NCI-H526 (cell line): Measurements from ENCODE around the gene CCDC174.
"Not testable (repeated sequence)": the region's sequence is repeated elsewhere in the genome, so short reads cannot be mapped to it uniquely, and the experiment has no call there.

Source experiments
- DNase-seq, 2 experiments: peaks; one replicate each; lab custom pipeline; 2025; lab: John Stamatoyannopoulos, UW

Gene CCDC174

DNA sequence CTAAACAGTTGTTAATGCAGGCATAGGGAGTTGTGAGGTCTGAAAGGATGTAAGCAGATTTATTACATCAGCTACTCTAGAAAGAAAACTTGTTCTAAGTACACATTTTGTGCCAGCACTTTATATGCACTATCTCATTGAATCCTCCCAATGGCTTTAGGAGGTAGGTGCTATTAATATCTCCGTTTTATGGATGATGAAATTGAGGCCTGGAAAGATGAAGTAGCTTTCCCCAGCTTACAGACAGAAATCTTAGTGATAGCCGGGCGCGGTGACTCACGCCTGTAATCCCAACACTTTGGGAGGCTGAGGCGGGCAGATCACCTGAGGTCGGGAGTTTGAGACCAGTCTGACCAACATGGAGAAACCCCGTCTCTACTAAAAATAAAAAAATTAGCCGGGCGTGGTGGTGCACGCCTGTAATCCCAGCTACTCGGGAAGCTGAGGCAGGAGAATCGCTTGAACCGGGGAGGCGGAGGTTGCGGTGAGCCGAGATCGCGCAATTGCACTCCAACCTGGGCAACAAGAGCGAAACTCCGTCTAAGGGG lies 872 bp downstream of the CCDC174 start:
- DNase-seq = not testable (repeated sequence)

DNA sequence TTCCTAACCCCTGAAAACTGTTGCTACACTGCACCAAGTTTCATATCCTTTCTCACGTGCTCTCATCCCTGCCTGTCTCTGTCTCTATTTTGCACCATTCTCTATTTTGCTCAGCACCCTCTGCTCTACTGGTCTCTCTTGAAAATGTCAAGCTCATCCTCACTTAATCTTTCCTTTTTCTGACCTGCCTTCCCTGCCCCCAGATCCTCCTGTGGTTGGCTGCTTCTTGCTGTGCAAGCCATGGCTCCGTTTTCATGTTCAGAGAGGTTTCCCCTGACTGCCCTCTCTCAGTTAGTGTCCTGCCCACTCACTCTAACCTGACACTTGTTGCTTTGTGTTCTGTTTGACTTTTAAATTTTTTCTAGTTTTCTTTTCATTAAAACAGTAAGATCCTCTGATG lies 6.0 kb downstream of the CCDC174 start:
- DNase-seq = no peak

DNA sequence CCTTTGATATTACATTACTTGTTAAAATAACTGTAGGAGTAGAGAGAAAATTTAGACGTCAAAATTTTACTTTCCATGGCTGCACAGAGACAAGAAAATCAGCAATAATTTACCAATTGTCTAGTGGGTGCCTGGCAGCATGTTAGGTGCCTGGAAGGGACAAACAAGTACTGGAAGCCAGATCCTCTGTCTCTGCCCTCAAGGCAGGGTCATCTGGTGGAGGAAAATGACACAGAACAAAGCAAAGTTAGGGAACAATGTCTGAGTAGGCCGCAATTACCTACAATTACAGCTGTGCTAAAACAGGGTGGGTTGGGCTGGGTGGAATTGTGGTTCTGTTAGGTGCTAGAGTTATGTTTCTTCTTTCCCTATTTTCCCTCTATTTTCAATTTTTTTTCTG lies 7.4 kb downstream of the CCDC174 start:
- DNase-seq = no peak

GRCh38 chr3:14660942-14661341 lies 9.4 kb downstream of the CCDC174 start:
- DNase-seq = no peak

DNA sequence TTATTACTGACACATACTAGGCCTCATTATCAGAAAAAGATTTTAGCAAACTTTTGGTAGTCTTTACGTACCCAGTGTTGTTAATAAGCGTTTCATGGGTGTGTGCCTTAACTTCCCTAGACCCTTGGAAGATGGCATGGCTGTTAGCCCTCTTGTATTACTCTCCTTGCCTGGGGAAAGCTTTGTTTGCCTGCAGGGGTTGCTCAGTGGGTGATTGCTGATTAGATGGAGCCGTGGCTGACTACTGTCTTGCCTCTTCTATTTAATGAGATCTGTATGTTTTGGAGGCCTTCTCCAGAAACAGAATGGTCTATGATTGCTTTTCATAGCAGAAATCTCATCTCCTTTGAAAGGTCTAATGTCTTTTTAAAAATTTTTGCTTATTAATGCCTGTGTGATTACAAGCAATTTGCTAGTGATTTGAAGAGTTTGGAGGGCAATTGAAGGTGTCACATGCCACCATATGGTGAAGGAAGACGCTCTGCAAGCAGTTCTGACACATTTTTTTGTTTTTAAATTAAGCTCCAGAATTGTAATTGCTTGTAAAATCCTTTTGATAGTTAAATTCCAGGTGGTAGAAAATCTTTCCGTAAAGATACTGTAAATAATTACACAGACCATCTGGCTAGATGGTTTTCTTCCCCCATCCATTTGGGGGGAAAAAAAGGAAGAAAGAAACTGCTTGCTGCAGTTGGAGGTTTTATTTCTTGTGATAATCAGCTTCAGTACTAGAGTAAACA lies 12.0 kb downstream of the CCDC174 start:
- DNase-seq = no peak

- DNase-seq = no peak
Observed at GRCh38 chr3:14664170-14664569, 12.6 kb downstream of the CCDC174 start.

- DNase-seq = no peak
Observed at GRCh38 chr3:14672588-14672987, 21.0 kb downstream of the CCDC174 start.

DNA sequence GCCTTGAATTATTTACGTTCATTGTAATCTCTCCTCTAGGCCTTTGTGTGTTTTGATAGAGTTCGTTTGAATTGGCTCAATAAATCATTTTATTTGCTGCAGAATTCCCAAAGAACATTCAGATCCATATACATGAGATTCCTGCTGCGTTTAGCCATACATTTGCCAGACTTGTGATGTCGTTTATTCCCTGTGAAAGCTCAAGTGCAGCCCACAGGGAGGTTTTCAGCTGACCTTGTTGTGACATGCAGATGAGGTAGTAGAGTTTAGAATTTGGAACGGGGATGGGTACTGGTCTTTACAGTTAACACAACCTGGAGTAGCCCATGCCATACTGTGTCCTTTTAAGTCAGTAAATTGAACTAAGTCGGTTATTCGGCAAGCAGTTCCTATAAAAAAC lies 23.3 kb downstream of the CCDC174 start, which contains the start of gene C3orf20:
Gene C3orf20, plus strand, starts transcription at position 301 of the 400 bp plus-strand sequence. CDS start 7,573 bp downstream, outside the sequence.
- no peak for DNase-seq

- no peak for DNase-seq
Observed at GRCh38 chr3:14676881-14677280, 25.3 kb downstream of the CCDC174 start.

DNA sequence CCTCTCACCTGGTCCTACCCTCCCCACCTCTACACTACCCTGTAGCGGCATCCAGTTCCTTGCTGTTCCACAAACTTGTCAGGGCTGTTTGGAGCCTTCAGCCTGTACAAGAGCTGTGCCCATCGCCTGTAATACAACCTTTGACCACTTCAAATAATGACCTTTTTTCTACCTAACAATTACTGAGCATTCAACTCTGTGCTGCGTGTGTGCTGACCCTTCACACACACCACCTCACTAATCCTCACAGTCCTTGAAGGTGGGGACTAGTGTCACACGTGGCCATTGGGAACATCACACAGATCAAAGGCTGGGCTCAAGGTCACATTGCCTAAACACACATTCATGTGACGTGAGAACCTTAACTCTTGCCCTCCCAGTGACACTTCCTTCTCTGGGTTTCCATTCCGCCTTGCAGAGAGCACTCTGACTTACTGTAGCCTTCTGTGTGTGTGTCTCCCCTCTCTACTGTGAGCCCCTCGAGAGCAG lies 26.5 kb downstream of the CCDC174 start:
- DNase-seq = peak in 1 of 2 experiments; percentile 34

- no peak for DNase-seq
Observed at GRCh38 chr3:14680115-14680514, 28.6 kb downstream of the CCDC174 start.

DNA sequence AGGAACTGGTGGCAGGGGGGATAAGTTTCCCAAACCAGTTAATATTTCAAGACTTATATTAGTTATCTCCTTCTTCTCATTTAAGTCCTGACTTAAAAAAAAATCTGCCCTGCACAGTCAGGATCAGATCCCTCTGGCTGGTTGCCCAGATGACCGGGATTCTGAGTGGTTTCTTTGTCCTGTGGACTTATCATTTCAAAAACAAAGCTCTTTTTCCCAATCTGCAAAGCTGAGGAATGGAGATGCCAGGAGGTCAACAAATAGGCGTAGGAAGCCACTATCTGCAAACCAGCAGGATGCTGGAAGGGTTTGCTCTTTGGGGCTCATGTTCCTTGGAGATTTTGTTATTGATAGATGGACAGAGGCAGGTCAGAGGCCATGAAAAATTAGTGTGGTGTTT lies 29.2 kb downstream of the CCDC174 start:
- no peak for DNase-seq

DNA sequence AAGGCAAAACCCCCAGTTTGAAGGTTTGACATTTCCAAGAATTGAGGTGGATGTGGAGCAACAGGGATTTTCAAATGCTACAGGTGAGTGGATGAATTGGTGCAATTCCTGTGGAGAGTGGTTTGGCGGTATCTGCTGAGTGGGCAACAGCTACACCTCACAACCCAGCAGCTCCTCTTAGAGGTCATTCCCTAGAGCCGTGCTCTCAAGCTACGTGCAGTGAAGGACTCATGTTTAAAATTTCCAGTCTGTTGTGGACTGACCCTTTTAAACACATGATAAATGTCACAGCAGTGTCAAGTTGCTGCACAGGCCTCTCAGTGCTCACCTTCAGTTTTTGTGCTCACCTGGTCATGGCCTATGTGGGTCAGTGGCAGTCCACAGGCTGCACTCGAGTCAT lies 32.9 kb downstream of the CCDC174 start:
- DNase-seq = no peak

GRCh38 chr3:14685179-14685578 lies 33.6 kb downstream of the CCDC174 start:
- no peak for DNase-seq

- no peak for DNase-seq
Observed at GRCh38 chr3:14687360-14687759, 35.8 kb downstream of the CCDC174 start.

- DNase-seq = no peak
Observed at GRCh38 chr3:14688525-14688924, 37.0 kb downstream of the CCDC174 start.

DNA sequence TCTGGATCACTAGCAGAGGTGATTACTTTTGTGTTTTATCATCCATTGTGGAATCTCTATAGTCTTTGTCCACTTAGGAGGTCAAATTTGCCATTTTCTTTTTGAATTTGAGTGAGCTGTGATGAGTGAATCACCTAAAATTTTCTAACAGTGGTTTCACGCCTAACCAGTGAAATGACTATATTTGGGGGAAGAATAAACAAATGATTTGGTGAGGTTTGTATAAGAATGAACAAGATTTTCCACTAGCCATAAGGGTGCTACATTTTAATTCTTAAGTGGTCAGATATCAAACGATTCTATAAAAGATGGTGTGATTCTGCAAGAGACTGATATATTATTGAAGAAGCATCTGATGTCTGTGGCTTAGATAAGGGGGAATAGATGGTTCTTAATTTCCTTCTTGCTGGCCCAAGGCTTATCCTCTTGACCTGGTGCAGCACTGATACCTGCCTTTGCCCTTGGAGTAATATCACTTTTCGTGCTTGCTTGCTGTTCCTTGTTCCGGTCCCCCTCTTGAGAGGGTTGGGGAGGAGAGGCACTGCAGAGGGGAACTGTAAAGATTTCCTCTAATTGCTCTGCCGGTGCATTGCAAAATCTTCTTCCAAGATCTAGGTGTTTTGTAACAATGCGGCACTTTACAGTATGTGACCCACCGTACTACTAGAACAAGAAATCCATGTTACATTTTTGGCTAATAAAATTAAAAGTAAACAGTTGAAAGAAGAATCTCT lies 37.9 kb downstream of the CCDC174 start:
- DNase-seq = no peak

DNA sequence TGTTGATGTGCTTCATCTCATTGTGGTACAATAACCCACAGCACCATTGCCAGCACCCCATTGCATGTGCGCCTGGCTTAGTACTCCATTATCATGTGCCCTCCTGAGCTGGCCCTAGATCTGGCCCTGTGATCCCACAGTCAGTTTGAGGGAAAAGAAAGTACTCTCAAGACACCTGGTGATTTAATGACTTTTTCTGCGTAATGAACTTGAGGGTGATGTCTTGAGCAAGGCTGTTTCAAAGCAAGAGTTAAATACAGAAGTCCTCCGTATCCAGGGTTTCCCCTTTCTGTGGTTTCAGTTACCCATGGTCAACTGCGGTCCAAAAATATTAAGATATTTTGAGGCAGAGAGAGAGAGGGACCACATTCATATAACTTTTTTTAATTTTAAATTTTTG lies 39.7 kb downstream of the CCDC174 start:
- no peak for DNase-seq

- DNase-seq = no peak
Observed at GRCh38 chr3:14691719-14692118, 40.2 kb downstream of the CCDC174 start.

DNA sequence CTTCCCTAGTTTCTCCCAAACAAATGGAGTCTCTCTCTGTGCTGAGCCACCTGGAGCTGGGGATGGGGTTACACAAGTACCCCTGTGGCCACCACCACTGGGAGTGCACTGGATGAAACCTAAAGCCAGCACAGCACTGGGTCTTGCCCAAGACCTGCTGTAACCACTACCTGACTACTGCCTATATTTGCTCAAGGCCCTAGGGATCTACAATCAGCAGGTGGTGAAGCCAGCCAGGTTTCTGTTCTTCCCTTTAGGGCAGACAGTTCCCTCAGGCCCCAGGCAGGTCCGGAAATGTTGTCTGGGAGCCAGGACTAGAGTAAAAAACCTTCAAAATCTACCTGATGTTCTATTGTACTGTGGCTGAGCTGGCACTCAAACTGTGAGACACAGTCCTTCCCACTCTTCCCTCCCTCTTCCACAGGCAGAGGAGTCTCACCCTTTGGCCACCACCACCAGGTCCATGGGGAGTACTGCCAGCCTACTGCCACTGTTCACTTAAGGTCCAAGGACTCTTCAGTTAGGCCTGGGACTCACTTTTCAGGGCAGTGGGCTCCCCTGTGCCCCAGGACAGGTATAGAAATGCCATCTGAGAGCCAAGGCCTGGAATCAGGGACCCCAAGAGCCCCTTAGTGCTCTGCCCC lies 47.2 kb downstream of the CCDC174 start:
- no peak for DNase-seq

- no peak for DNase-seq
Observed at GRCh38 chr3:14699643-14700042, 48.1 kb downstream of the CCDC174 start.

- DNase-seq = no peak
Observed at GRCh38 chr3:14700891-14701290, 49.3 kb downstream of the CCDC174 start.
